ENCODE measurements around the gene ACTC1.
"Not testable (repeated sequence)": the region's sequence is repeated elsewhere in the genome, so short reads cannot be mapped to it uniquely, and the experiment has no call there.

GRCh38 chr15:34812868-34813365, 17.6 kb upstream of the ACTC1 start:
- not testable (repeated sequence) for TF ChIP-seq CTCF, POLR2A (IDR thresholded peaks at IDR 0.05)

All from body of pancreas (tissue), 4 donors.